Transverse colon (tissue), 3 donors: ENCODE measurements around the gene CDHR3.

Experiments
- CTCF ChIP-seq, 5 experiments: fragments of 200-600 bp in 3 of 5; fragments of 450-650 bp in 2 of 5; sonication (generic) in 3 of 5; IDR thresholded peaks; 1 replicate in 2 of 5; 2 replicates in 3 of 5; pipeline ENCODE4 v1.5.1; 2016 to 2017; ENCODE audit warnings: antibody characterized with exemption in 5 of 5, inconsistent platforms in 3 of 5, mild to moderate bottlenecking in 2 of 5, moderate library complexity in 1 of 5
- POLR2A ChIP-seq: fragments of 450-650 bp; IDR thresholded peaks from one replicate; pipeline ENCODE4 v1.6.1; 2016; ENCODE audit warnings: antibody characterized with exemption, mild to moderate bottlenecking, moderate library complexity

GRCh38 chr7:106015381-106016218 is 52.5 kb downstream of the CDHR3 start:
- TF ChIP-seq CTCF (IDR thresholded peaks at IDR 0.05) (no peak), POLR2A (no peak)
